BE2C (cell line): ENCODE measurements around the gene ERC1. TPM values are rescaled to one million over a fixed set of nuclear protein-coding genes. Genes with fewer than 3 reads are reported as not detected.

ENCODE experiments used
- DNase-seq: peaks from one replicate; pipeline ENCODE4 v3.0.0-alpha.2; 2020
- H3K27me3 ChIP-seq: fragments of 250-450 bp; sonication (Bioruptor Pico); 2 replicates; pipeline ENCODE4 v1.5.1; 2020; ENCODE audit warnings: mild to moderate bottlenecking
- H3K36me3 ChIP-seq: fragments of 250-450 bp; sonication (Bioruptor Pico); 2 replicates; pipeline ENCODE4 v1.5.1; 2020; ENCODE audit warnings: mild to moderate bottlenecking
- H3K4me1 ChIP-seq: fragments of 250-450 bp; sonication (Bioruptor Pico); 2 replicates; pipeline ENCODE4 v1.5.1; 2020
- H3K4me3 ChIP-seq: 2 replicates; pipeline ENCODE4 v1.5.1; 2011; ENCODE audit warnings: low read depth, low read length
- H3K9me3 ChIP-seq: fragments of 250-450 bp; sonication (Bioruptor Pico); 2 replicates; pipeline ENCODE4 v1.5.1; 2020
- polyA plus RNA-seq: library from polyadenylated mRNA; unstranded; fragments of >200 nt; gene quantifications from one replicate; pipeline ENCODE4 v1.2.1, GENCODE V29; 2012; ENCODE audit warnings: low read depth, missing spikeins; ENCODE audit not compliant: insufficient read length, insufficient read depth
- TF ChIP-seq, protein P1 (sequence below): IDR thresholded peaks from 2 replicates; pipeline ENCODE4 v1.5.1; 2012; ENCODE audit warnings: mild to moderate bottlenecking, low read depth, low read length

ERC1 gene
- polyA plus RNA-seq = 21.2 TPM

- TF ChIP-seq, protein P1, sequence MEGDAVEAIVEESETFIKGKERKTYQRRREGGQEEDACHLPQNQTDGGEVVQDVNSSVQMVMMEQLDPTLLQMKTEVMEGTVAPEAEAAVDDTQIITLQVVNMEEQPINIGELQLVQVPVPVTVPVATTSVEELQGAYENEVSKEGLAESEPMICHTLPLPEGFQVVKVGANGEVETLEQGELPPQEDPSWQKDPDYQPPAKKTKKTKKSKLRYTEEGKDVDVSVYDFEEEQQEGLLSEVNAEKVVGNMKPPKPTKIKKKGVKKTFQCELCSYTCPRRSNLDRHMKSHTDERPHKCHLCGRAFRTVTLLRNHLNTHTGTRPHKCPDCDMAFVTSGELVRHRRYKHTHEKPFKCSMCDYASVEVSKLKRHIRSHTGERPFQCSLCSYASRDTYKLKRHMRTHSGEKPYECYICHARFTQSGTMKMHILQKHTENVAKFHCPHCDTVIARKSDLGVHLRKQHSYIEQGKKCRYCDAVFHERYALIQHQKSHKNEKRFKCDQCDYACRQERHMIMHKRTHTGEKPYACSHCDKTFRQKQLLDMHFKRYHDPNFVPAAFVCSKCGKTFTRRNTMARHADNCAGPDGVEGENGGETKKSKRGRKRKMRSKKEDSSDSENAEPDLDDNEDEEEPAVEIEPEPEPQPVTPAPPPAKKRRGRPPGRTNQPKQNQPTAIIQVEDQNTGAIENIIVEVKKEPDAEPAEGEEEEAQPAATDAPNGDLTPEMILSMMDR = no peak
- H3K27me3 ChIP-seq = no peaks in the 10 kb centered on the region
- DNase-seq = peak; percentile 93
- H3K36me3 ChIP-seq = no peaks in the 10 kb centered on the region
- H3K4me3 ChIP-seq = peak within 1 kb of the TSS; percentile 82
- peaks cover 17% of the 10 kb centered on the region for H3K4me1 ChIP-seq
- no peaks in the 10 kb centered on the region for H3K9me3 ChIP-seq
Measured at GRCh38 chr12:990661-991349, at the start of gene ERC1. Gene ERC1 (plus strand): TSS chr12:991223. CDS start chr12:1027904, 36,681 bp downstream.

DNA sequence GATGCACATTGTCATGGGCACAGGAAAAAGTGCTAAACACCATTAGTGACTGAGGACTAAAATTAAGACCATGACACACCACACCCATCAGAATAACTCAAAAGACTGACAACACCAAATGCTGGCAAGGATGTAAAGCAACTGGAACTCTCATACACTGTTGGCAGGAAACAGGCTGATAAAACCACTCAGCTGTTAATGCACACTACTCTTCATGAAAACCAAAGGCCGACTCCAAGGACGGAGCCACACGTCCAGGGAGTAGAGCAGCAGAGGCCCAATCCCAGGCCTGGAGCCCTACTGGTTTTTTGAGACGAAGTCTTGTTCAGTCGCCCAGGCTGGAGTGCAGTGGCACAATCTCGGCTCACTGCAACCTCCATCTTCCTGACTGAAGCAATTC is 48.0 kb upstream of the ERC1 start:
- no peak for DNase-seq
- Histone ChIP-seq H3K9me3 (no peaks in the 10 kb centered on the region), H3K4me1 (no peaks in the 10 kb centered on the region; the same call in 1 of the 2 replicates), H3K4me3 (no peak overlapping the region), H3K36me3 (no peaks in the 10 kb centered on the region; the same call in 1 of the 2 replicates), H3K27me3 (no peaks in the 10 kb centered on the region)
- TF ChIP-seq, protein P1 = no peak

DNA sequence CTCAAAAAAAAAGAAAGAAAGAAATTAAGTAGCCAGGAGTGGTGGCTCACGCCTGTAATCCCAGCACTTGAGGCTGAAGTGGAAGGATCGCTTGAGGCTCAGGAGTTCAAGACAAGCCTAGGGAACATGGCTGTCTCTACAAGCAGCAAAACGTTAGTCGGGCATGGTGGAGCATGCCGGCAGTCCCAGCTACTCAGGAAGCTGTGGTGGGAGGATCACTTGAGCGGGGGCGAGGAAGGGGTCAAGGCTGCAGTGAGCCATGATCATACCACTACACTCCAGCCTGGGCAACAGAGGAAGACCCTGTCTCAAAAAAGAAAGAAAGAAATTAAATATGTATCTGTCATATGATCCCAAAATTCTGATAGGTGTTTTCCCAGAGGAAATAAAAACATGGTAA is 46.8 kb upstream of the ERC1 start:
- H3K36me3 ChIP-seq = no peaks in the 10 kb centered on the region; the same call in 1 of the 2 replicates
- TF ChIP-seq, protein P1 = no peak
- peaks cover 2% of the 10 kb centered on the region; the same call in 1 of the 2 replicates for H3K4me1 ChIP-seq

GRCh38 chr12:946212-946611 is 44.8 kb upstream of the ERC1 start:
- no peak for DNase-seq
- no peaks in the 10 kb centered on the region for H3K9me3 ChIP-seq
- TF ChIP-seq, protein P1 = no peak

More for the DNA sequence above, 46.8 kb upstream of the ERC1 start:
- Histone ChIP-seq H3K4me3 (no peak overlapping the region), H3K27me3 (no peaks in the 10 kb centered on the region), H3K9me3 (no peaks in the 10 kb centered on the region)
- no peak for DNase-seq

DNA sequence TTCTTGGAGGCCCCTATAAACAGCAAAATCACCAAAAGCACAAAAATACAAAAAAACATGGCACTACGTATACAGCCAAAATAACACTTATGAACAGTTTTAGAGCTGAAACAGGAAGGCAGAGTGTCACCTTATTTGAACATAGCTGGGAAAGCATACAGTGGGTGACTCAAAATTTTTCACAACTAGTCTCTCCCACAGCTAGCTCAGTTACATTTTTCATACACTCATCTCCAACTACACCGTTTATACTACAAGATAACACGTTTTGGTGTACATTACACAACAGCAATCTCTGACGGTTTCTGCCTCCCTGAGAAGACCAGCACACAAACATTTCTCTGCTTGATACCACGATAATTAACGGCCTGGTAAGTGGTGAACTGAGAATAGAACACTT is 44.4 kb upstream of the ERC1 start:
- DNase-seq = no peak
- no peak overlapping the region for H3K4me3 ChIP-seq
- no peaks in the 10 kb centered on the region for H3K27me3 ChIP-seq
- no peaks in the 10 kb centered on the region for H3K36me3 ChIP-seq
- no peaks in the 10 kb centered on the region for H3K9me3 ChIP-seq
- TF ChIP-seq, protein P1 = no peak
- peaks cover 2% of the 10 kb centered on the region; the same call in 1 of the 2 replicates for H3K4me1 ChIP-seq

More at GRCh38 chr12:946212-946611, 44.8 kb upstream of the ERC1 start:
- no peaks in the 10 kb centered on the region for H3K36me3 ChIP-seq
- no peaks in the 10 kb centered on the region for H3K27me3 ChIP-seq
- H3K4me1 ChIP-seq = peaks cover 2% of the 10 kb centered on the region; the same call in 1 of the 2 replicates
- no peak overlapping the region for H3K4me3 ChIP-seq

- DNase-seq = no peak
- Histone ChIP-seq H3K9me3 (no peaks in the 10 kb centered on the region), H3K36me3 (no peaks in the 10 kb centered on the region), H3K27me3 (no peaks in the 10 kb centered on the region), H3K4me1 (peaks cover 2% of the 10 kb centered on the region; the same call in 1 of the 2 replicates), H3K4me3 (peak overlapping the region; percentile 92)
- TF ChIP-seq, protein P1 = no peak
Measured at GRCh38 chr12:948238-948637, 42.8 kb upstream of the ERC1 start.
